K562 (cell line): ENCODE results near the gene BRME1. TPM values are rescaled to one million over a fixed set of nuclear protein-coding genes. Genes with fewer than 3 reads are reported as not detected.

ENCODE experiments used
- ATF4 ChIP-seq: fragments of 450-650 bp; formaldehyde crosslinking; IDR thresholded peaks from 2 replicates; pipeline ENCODE4 v1.4.0; 2022; ENCODE audit warnings: mild to moderate bottlenecking, moderate library complexity
- CREB3L1 ChIP-seq: fragments of 450-650 bp; IDR thresholded peaks from 2 replicates; pipeline ENCODE4 v1.6.1; 2014; ENCODE audit warnings: low read depth, mild to moderate bottlenecking, moderate library complexity, borderline replicate concordance
- FOSL1 ChIP-seq: fragments of 200-800 bp; sonication (Bioruptor generic); conservative IDR thresholded peaks from 2 replicates; pipeline ENCODE4 v1.6.1; 2016; ENCODE audit warnings: missing genetic modification characterization, missing compliant biosample characterization
- KLF1 ChIP-seq: fragments of 450-650 bp; IDR thresholded peaks from 2 replicates; pipeline ENCODE4 v1.6.1; 2016; ENCODE audit warnings: missing genetic modification characterization, missing compliant biosample characterization
- KLF6 ChIP-seq: fragments of 250-450 bp; sonication (Bioruptor Pico); IDR thresholded peaks from 2 replicates; pipeline ENCODE4 v1.4.0; 2020; ENCODE audit warnings: mild to moderate bottlenecking, moderate library complexity, borderline replicate concordance
- MITF ChIP-seq: IDR thresholded peaks from 2 replicates; pipeline ENCODE4 v1.6.1; 2014; ENCODE audit warnings: antibody characterized with exemption
- POLR2AphosphoS2 ChIP-seq: IDR thresholded peaks from 2 replicates; pipeline ENCODE4 v1.6.1; 2012; ENCODE audit warnings: low read length, improper control_type of control experiment
- RB1 ChIP-seq: fragments of 450-650 bp; IDR thresholded peaks from 2 replicates; pipeline ENCODE4 v1.6.1; 2017; ENCODE audit warnings: low read depth, mild to moderate bottlenecking
- SMARCA4 ChIP-seq: fragments of 450-650 bp; IDR thresholded peaks from 2 replicates; pipeline ENCODE4 v1.6.1; 2016
- TBL1XR1 ChIP-seq, 2 experiments: IDR thresholded peaks; 2 replicates each; pipeline ENCODE4 v1.6.1; 2012; ENCODE audit warnings: improper control_type of control experiment in 2 of 2, low read length in 2 of 2, mild to moderate bottlenecking in 1 of 2
- USF2 ChIP-seq: sonication (generic); formaldehyde crosslinking; IDR thresholded peaks from 2 replicates; pipeline ENCODE4 v1.5.0; 2020; ENCODE audit warnings: missing genetic modification reagents
- ZHX1 ChIP-seq: fragments of 150-350 bp; conservative IDR thresholded peaks from 2 replicates; pipeline ENCODE4 v1.6.1; 2014; ENCODE audit warnings: low read length
- ZKSCAN8 ChIP-seq: fragments of 200-800 bp; sonication (Bioruptor generic); IDR thresholded peaks from 2 replicates; pipeline ENCODE4 v1.6.1; 2016; ENCODE audit warnings: missing genetic modification characterization, missing compliant biosample characterization
- ZNF592 ChIP-seq: fragments of 450-650 bp; IDR thresholded peaks from 2 replicates; pipeline ENCODE4 v1.6.1; 2017; ENCODE audit warnings: antibody characterized with exemption, mild to moderate bottlenecking
- polyA plus RNA-seq, 8 experiments: library from polyadenylated mRNA; depleted of rRNA in 4 of 8; stranded (reverse) in 5 of 8; unstranded in 3 of 8; fragments of >200 nt; fragmentation: Nextera tagmentation in 2 of 8; fragmentation: Illumina TruSeq in 1 of 8; extraction: Ambion mirVana in 2 of 8; extraction: Trizol in 1 of 8; gene quantifications; 2 replicates each; pipeline versions ENCODE4 v1.2.1 to v1.2.3, GENCODE V29; 2011 to 2014; ENCODE audit warnings: inconsistent platforms in 1 of 8, missing spikeins in 1 of 8
- total RNA-seq, 7 experiments: library from RNA; depleted of rRNA in 6 of 7; stranded (reverse); fragments of >200 nt in 6 of 7; fragmentation: Illumina TruSeq in 2 of 7; extraction: Trizol in 2 of 7; gene quantifications; 2 replicates each; pipeline versions ENCODE4 v1.2.1 to v1.2.3, GENCODE V29; 2011 to 2021; ENCODE audit warnings: low replicate concordance in 1 of 7

The BRME1 gene
- total and polyA plus RNA-seq, 9 of the 15 experiments (the other 6 are each of a cell fraction or from before 2014, with no cell fraction given) = 0.75 to 6.1 (median 3.6) TPM

GRCh38 chr19:13880059-13881043 lies 25.6 kb downstream of the BRME1 start (continued):
- TF ChIP-seq ZNF592 = peak; percentile 85
- no peak for TF ChIP-seq ATF4 (CRISPR knock-in tag)
- TF ChIP-seq KLF1 (tag) = no peak
- TF ChIP-seq KLF6 = no peak
- TF ChIP-seq RB1 = peak; percentile 96
- TF ChIP-seq FOSL1 (tag) = peak; percentile 99
- no peak; the same call in 1 of the 2 replicates for TF ChIP-seq USF2
- TF ChIP-seq MITF = peak; percentile 96
- TF ChIP-seq ZKSCAN8 (CRISPR knock-in tag) = no peak
- TF ChIP-seq TBL1XR1 (IDR thresholded peaks at IDR 0.05; ENCODE audit: low read length in 2 of 2) = peak in 1 of 2 experiments; percentile 61; a peak in 2 of 4 replicates
- peak; percentile 79 for TF ChIP-seq SMARCA4
- 0 out of 2 replicates have a peak, but pooled peaks have one; percentile 43 for TF ChIP-seq POLR2AphosphoS2
- no peak for TF ChIP-seq CREB3L1
- 0 out of 2 replicates have a peak, but pooled peaks have one; percentile 74 for TF ChIP-seq ZHX1
